ENCODE data around the gene TMED8. TPM values are rescaled to one million over a fixed set of nuclear protein-coding genes. Genes with fewer than 3 reads are reported as not detected.

TMED8 gene
- total RNA-seq, 1 donor: 13.0 TPM

- no peak overlapping the region for H3K4me2 ChIP-seq (ENCODE audit: insufficient read depth, low read length)
- H3K36me3 ChIP-seq (ENCODE audit: insufficient read depth, low read length): no peaks in the 10 kb centered on the region
- no peak overlapping the region for H3K4me3 ChIP-seq (ENCODE audit: insufficient read depth, low read length)
- no peak for DNase-seq (ENCODE audit: insufficient read length, low spot score, missing footprints)
- no peak overlapping the region for H3K27ac ChIP-seq (ENCODE audit: low read depth, low read length)
- H3K9me3 ChIP-seq (ENCODE audit: low read depth, low read length): no peaks in the 10 kb centered on the region
- no peaks in the 10 kb centered on the region for H3K79me2 ChIP-seq (ENCODE audit: insufficient read depth, low read length)
- H3K27me3 ChIP-seq (ENCODE audit: insufficient read depth, low read length): no peaks in the 10 kb centered on the region
- no peaks in the 10 kb centered on the region for H3K4me1 ChIP-seq (ENCODE audit: insufficient read depth, low read length)
- no peak for TF ChIP-seq CTCF (IDR thresholded peaks at IDR 0.05; ENCODE audit: extremely low read depth, low read depth, low read length)
- H4K20me1 ChIP-seq (ENCODE audit: insufficient read depth, low read length): no peaks in the 10 kb centered on the region
- H2AFZ ChIP-seq (ENCODE audit: low read length): no peak overlapping the region
Observed at GRCh38 chr14:77400216-77400615, 23.3 kb upstream of the TMED8 start.

- no peak for TF ChIP-seq CTCF (IDR thresholded peaks at IDR 0.05; ENCODE audit: extremely low read depth, low read depth, low read length)
- no peak for DNase-seq (ENCODE audit: insufficient read length, low spot score, missing footprints)
- Histone ChIP-seq H3K4me3 (ENCODE audit: insufficient read depth, low read length) (no peak overlapping the region), H3K4me1 (ENCODE audit: insufficient read depth, low read length) (no peaks in the 10 kb centered on the region), H3K79me2 (ENCODE audit: insufficient read depth, low read length) (no peaks in the 10 kb centered on the region), H3K27ac (ENCODE audit: low read depth, low read length) (no peak overlapping the region), H2AFZ (ENCODE audit: low read length) (no peak overlapping the region), H3K4me2 (ENCODE audit: insufficient read depth, low read length) (no peak overlapping the region), H3K9me3 (ENCODE audit: low read depth, low read length) (no peaks in the 10 kb centered on the region), H4K20me1 (ENCODE audit: insufficient read depth, low read length) (no peaks in the 10 kb centered on the region), H3K36me3 (ENCODE audit: insufficient read depth, low read length) (no peaks in the 10 kb centered on the region), H3K27me3 (ENCODE audit: insufficient read depth, low read length) (no peaks in the 10 kb centered on the region)
Observed at GRCh38 chr14:77390188-77390587, 13.3 kb upstream of the TMED8 start.

- H3K9me3 ChIP-seq (ENCODE audit: low read depth, low read length): no peaks in the 10 kb centered on the region
- no peak for TF ChIP-seq CTCF (IDR thresholded peaks at IDR 0.05; ENCODE audit: extremely low read depth, low read depth, low read length)
Observed at GRCh38 chr14:77378701-77379100, 1.8 kb upstream of the TMED8 start.

GRCh38 chr14:77377502-77377844, 579 bp upstream of the TMED8 start:
- peaks cover 18% of the 10 kb centered on the region for H3K4me1 ChIP-seq (ENCODE audit: insufficient read depth, low read length)
- H3K4me2 ChIP-seq (ENCODE audit: insufficient read depth, low read length): peak overlapping the region; percentile 97
- peak overlapping the region; percentile 100 for H2AFZ ChIP-seq (ENCODE audit: low read length)
- no peaks in the 10 kb centered on the region for H3K36me3 ChIP-seq (ENCODE audit: insufficient read depth, low read length)
- TF ChIP-seq CTCF (IDR thresholded peaks at IDR 0.05; ENCODE audit: extremely low read depth, low read depth, low read length): no peak
- H3K9me3 ChIP-seq (ENCODE audit: low read depth, low read length): no peaks in the 10 kb centered on the region
- H3K4me3 ChIP-seq (ENCODE audit: insufficient read depth, low read length): peak overlapping the region; percentile 89
- H3K79me2 ChIP-seq (ENCODE audit: insufficient read depth, low read length): peaks cover 33% of the 10 kb centered on the region
- no peaks in the 10 kb centered on the region for H4K20me1 ChIP-seq (ENCODE audit: insufficient read depth, low read length)
- peak overlapping the region; percentile 83 for H3K27ac ChIP-seq (ENCODE audit: low read depth, low read length)
- H3K27me3 ChIP-seq (ENCODE audit: insufficient read depth, low read length): no peaks in the 10 kb centered on the region
- no peak for DNase-seq (ENCODE audit: insufficient read length, low spot score, missing footprints)

More at GRCh38 chr14:77378701-77379100, 1.8 kb upstream of the TMED8 start:
- Histone ChIP-seq H3K27me3 (ENCODE audit: insufficient read depth, low read length) (no peaks in the 10 kb centered on the region), H3K4me1 (ENCODE audit: insufficient read depth, low read length) (peaks cover 11% of the 10 kb centered on the region), H3K4me3 (ENCODE audit: insufficient read depth, low read length) (no peak overlapping the region), H4K20me1 (ENCODE audit: insufficient read depth, low read length) (no peaks in the 10 kb centered on the region), H3K4me2 (ENCODE audit: insufficient read depth, low read length) (no peak overlapping the region), H3K79me2 (ENCODE audit: insufficient read depth, low read length) (peaks cover 29% of the 10 kb centered on the region), H3K27ac (ENCODE audit: low read depth, low read length) (no peak overlapping the region), H3K36me3 (ENCODE audit: insufficient read depth, low read length) (no peaks in the 10 kb centered on the region), H2AFZ (ENCODE audit: low read length) (no peak overlapping the region)
- DNase-seq (ENCODE audit: insufficient read length, low spot score, missing footprints): peak; percentile 35
